Ureter (tissue), 1 donor: Measurements from ENCODE around the gene PTRH1. TPM values are rescaled to one million over a fixed set of nuclear protein-coding genes. Genes with fewer than 3 reads are reported as not detected.

Experiments used
- total RNA-seq: library from RNA; stranded (reverse); gene quantifications from one replicate; pipeline ENCODE4 v1.2.4, GENCODE V29; 2023
- donor health status: DM: yes; HTN: yes; CAD: no.

The PTRH1 gene
- total RNA-seq, 1 donor from 2014 or later = 12.5 TPM

Other genes with a start within 250 kb of the PTRH1 start
- 29.8 TPM for gene STXBP1, start 103.4 kb downstream of the PTRH1 start, total RNA-seq
- 1.5 TPM for gene CFAP157, start 8.7 kb downstream of the PTRH1 start, total RNA-seq
- 0.34 TPM for gene TTC16, start 416 bp upstream of the PTRH1 start, total RNA-seq
- 9.9 TPM for gene TOR2A, start 19.6 kb upstream of the PTRH1 start, total RNA-seq
- 15.7 TPM for gene SH2D3C, start 63.0 kb upstream of the PTRH1 start, total RNA-seq
- 81.0 TPM for gene CDK9, start 70.4 kb upstream of the PTRH1 start, total RNA-seq
- gene FPGS, start 87.2 kb upstream of the PTRH1 start, total RNA-seq = 115 TPM
- gene ENG, start 139.0 kb upstream of the PTRH1 start, total RNA-seq = 83.6 TPM
- 48.6 TPM for gene AK1, start 162.0 kb upstream of the PTRH1 start, total RNA-seq
- gene ST6GALNAC6, start 183.9 kb upstream of the PTRH1 start, total RNA-seq = 48.9 TPM
- 25.8 TPM for gene ST6GALNAC4, start 201.4 kb upstream of the PTRH1 start, total RNA-seq
- gene PIP5KL1, start 215.1 kb upstream of the PTRH1 start, total RNA-seq = 3.3 TPM
- 41.1 TPM for gene DPM2, start 222.2 kb upstream of the PTRH1 start, total RNA-seq